Eye (tissue), 1 donor: ENCODE results near the gene PTPRU.

Experiments used
- DNase-seq: peaks from one replicate; pipeline ENCODE4 v3.0.0-alpha.2; 2015

PTPRU gene

GRCh38 chr1:29235955-29236711, at the start of gene PTPRU:
Gene PTPRU (plus strand): TSS chr1:29236522. CDS start chr1:29236645, 123 bp downstream.
- DNase-seq = peak; percentile 92

GRCh38 chr1:29186707-29187106, 49.6 kb upstream of the PTPRU start:
- no peak for DNase-seq

GRCh38 chr1:29190718-29191117, 45.6 kb upstream of the PTPRU start:
- DNase-seq = no peak

- DNase-seq = no peak
Observed at GRCh38 chr1:29193879-29194455, 42.4 kb upstream of the PTPRU start.

- DNase-seq = no peak
Observed at GRCh38 chr1:29195881-29196291, 40.4 kb upstream of the PTPRU start.

GRCh38 chr1:29196863-29197589, 39.3 kb upstream of the PTPRU start:
- no peak for DNase-seq

GRCh38 chr1:29197590-29197924, 38.8 kb upstream of the PTPRU start:
- DNase-seq = no peak

- DNase-seq = no peak
Observed at GRCh38 chr1:29197993-29198392, 38.3 kb upstream of the PTPRU start.

GRCh38 chr1:29200906-29201594, 35.3 kb upstream of the PTPRU start:
- no peak for DNase-seq

- DNase-seq = no peak
Observed at GRCh38 chr1:29201595-29202051, 34.7 kb upstream of the PTPRU start.

- no peak for DNase-seq
Observed at GRCh38 chr1:29202053-29202452, 34.3 kb upstream of the PTPRU start.

- peak; percentile 98 for DNase-seq
Observed at GRCh38 chr1:29202584-29203340, 33.6 kb upstream of the PTPRU start.

- no peak for DNase-seq
Observed at GRCh38 chr1:29208442-29208841, 27.9 kb upstream of the PTPRU start.

- no peak for DNase-seq
Observed at GRCh38 chr1:29209173-29209572, 27.1 kb upstream of the PTPRU start.

- DNase-seq = peak; percentile 34
Observed at GRCh38 chr1:29210278-29211085, 25.8 kb upstream of the PTPRU start.

GRCh38 chr1:29211086-29212030, 25.0 kb upstream of the PTPRU start:
- DNase-seq = peak; percentile 38

GRCh38 chr1:29213055-29213454, 23.3 kb upstream of the PTPRU start:
- DNase-seq = no peak

- no peak for DNase-seq
Observed at GRCh38 chr1:29217633-29218032, 18.7 kb upstream of the PTPRU start.

GRCh38 chr1:29218223-29218622, 18.1 kb upstream of the PTPRU start:
- no peak for DNase-seq

GRCh38 chr1:29221296-29221695, 15.0 kb upstream of the PTPRU start:
- DNase-seq = no peak
